ENCODE results near the gene KIRREL3.

KIRREL3 gene

DNA sequence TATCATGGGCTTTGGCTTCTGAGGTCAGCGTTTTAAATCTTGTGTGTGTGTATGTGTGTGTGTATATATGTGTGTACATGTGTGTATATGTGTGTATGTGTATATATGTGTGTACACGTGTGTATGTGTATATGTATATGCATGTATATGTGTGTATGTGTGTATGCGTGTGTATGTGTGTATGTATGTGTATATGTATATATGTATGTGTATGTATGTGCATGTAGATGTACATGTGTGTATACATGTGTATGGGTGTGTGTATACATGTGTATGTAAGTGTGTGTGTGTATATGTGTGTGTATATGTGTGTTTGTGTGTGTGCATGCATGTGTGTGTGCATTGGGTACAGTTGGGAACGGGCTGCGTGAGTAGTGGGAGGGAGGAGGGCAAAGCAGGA is 522.1 kb downstream of the KIRREL3 start:
- no peak for DNase-seq

DNA sequence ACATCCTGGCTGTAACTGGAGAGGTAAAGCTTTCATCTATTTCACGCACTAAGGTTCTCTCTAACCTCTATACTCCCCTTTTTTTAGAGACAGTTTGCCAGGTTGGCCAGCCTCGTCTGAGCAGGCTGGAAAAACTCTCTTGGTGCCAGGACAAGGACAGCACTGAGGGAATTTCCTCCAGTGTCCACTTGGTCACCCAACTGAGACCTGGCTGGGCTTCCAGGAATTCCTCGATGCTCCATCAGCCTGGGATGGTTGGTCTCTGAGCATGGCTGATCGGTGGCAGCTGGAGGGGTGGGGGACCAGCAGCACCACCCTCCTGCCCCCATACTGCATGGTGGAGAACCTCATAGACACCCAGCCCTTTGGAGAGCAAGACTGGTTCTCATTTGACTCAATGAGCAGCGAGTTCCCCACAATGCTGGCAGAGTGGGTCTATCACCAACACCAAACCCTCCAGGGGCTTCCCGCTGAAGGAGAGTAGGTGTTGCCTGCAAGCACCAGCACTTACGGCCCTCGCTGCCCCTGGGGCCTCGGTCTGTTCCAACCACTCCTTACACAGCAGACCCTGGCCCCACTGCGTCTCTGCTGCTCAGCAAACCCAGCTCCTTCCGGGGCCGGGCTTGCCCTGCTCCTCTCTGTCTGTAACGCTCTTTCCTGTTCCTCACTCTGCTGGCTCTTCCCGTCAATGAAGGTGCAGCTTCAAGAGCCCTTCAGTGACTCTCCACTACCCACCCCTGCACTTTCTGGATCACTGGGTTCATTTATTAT is 522.9 kb downstream of the KIRREL3 start:
- DNase-seq, result no peak

DNA sequence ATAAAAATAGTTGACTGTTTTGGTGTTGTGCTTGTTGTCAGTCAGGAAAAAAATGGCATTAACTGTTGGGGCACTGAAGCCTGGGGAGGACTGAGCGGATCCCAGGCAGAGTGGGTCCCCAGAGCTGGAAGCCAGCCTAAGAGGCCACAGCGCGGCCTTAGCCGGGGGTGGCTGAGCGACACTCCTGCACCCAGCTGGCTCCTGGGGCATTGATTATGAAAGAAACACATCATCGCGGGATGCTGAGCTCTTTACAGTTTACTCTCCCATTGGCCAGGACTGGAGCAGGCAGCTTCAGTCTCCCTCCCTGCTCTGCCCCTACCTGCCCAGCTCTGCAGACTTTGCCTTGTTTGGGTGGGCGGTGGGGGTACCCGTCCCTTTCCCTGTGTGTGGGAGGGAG is 523.6 kb downstream of the KIRREL3 start:
- DNase-seq, result no peak

DNA sequence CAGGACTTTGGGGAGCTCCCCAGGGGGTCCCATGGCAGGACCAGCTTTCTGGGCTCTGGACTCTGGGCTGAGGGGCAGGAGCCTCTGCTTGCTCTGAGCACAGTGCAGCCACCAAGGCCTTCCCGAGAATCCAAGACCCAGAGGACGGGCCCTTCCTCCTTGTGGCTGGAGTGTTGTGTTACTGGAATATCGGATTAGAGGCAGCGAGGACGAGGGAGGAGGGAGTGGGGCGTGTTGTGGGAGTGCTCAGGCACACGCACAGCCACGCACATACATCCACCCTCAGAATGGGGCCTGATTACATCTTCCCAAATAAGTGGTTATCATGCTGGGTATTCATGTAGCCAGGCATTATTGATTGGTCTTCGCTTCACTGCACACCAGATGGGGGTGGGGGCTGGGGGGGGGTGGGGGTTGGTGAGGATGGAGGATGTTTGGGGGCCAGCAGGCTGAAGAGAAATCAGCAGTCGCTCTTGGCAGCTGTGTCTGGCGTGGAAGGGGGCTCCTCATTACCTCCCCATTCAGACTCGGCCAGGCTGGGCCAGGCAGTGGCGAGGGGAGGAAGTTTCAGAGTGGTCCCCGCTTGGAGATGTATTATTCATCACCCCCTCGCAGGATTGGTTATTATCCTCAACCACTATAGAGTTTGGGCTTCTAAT is 524.2 kb downstream of the KIRREL3 start:
- DNase-seq, result peak; percentile 1

DNA sequence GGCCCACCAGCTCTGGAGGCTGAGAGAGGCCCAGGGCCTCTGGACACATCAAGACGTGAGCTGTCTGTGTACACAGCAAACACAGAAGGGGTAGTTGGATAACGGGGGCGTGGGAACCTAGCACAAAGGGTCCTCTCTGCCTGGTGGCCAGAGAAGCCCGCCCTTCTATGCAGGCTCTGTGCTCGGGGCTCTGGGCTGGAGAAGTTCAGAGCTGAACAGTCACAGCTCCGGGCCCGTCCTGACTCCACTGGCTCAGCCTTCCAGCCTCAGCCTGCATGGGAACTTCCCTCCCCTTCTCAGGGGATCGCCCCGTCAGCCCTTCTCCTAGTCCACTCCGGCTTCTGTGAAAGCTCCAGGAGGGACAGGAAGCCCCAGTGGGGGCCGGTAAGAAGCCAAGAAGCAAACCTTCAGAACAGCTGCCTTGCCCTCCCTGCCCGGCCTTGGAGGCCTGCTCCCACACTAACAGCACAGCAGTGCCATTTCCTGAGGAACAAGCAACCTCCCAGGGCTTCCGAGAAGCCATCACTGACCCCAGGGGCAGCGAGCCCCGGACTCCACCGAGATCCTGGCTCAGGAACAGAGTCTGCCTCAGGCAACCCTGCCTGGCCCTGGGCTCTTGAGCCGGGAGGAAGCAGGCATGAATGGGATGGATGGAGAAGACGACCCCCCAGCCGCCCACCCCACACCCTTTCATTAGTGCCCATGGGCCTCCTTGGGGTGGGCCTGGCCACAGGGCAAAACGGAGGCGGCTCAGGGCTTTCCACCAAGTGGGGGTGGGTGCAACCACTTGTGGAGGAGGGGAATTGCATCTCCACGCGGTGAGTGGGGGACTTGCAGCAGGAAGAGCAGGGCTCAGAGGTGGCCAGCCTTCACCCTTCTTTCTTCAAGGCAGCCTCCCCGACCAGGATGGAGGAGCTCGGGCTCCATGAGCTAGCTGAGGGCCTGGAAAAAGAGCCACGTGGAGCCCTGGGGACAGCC is 525.3 kb downstream of the KIRREL3 start:
- DNase-seq, result no peak

DNA sequence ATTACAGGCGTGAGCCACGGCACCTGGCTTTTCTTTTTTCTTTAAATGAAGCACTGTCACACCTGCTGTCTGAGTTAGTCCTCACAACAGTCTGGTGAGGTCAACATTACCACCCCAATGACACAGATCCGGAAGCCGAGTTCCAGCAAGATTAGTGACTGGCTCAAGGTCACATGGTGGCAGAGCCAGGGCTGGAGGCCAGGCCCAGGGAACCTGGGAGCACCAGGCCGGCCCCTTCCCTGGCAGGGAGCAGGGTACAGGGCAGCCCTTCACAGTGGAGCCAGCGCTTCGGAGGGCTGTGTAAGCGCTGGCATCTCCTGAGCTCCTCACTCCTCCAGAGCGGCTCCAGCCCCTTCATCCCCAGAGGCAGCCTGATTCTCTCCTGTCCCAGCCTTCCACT is 526.4 kb downstream of the KIRREL3 start:
- DNase-seq, result no peak

DNA sequence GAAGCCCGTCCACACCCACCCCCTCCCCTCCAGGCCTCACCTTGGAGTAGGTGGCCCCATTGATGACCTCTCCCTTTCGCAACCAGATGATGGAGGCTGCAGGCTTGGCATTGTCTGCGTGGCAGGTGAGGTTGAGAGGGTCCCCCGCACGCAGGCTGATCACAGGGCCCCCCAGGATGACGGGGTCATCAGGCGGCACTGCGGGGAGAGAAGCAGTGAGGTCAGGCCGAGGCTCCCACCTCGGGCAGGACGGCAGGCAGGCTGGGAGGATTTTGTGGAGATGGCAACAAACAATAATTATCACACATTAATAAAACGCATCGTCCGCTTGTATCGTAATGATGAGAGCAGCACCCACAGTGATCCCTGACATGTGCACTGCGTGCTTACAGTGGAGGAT is 527.3 kb downstream of the KIRREL3 start:
- DNase-seq, result no peak

DNA sequence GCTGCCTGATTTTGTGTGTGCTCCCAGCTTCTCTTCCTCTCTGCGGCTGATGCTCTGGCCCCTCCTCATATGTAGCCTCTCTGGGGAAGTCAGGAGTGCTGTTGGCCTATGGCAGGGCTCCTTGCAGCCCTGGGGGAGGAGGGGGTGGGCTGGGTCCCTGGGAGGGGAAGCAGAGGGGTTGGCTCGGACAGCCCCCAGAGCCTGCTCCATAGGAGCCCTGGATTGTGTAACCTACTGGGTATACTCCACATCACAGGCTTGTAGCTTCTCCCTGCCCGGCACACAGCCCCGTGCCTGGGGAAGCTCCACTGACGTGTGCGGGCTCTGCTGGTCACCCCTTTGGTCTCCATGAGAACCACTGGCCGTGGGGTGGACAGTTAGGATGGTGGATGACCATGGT is 531.3 kb downstream of the KIRREL3 start:
- DNase-seq, result no peak

DNA sequence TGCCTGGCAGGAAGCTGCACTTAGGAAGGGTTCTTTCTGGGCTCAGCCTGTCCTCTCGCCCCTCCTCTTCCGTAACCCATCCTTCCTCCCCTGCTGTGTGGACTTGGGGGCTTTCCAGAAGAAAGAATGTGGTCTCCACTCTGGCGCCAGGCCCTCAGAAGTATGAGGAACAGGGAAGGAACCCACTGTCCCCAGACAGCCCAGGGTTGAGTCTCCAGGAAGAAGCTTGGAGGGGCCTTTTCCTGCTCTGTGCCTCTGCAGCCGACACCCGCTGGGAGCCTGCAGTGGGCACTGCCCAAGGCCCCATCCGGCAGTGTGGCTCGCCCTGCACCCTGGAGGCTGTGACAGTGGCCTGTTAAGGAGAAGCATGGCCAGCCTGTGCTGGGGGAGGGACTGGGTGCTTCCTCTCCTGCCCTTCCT is 532.5 kb downstream of the KIRREL3 start:
- DNase-seq, result no peak

DNA sequence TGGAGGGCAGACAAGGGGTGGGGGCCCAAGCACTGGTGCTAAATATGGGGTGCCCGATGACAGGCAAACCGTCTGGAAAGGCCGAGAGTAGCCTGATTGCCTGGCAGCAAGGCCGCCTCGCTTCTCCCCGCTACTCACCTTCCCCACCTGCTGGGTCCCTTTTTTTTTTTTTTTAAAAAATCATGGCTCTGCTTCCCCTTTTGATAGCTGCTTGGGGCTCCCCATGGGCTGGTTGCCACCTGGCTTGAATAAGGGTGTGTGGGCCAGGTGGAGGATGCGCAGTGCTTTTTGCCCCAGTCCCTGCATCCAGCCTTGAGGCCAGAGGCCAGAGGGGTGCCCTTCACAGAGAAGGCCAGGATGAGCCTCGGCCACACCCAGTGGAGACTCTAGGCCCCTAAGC is 533.1 kb downstream of the KIRREL3 start:
- no peak for DNase-seq

DNA sequence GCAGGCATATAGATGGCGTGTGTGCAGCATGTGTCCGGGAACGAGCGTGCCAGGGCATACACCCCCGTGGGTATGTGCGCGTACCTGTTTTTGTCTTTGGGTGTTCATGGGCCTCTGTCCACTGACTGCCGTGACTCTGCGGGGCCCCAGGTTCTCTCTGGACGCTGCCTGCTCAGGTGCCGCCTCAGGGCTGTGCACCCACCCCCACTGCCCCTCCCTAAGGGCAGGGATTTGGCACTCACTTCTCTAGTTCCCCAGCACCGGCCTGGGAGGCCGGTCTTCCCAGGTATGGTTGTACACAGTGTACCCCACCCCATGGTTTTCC is 533.6 kb downstream of the KIRREL3 start:
- DNase-seq, result no peak

DNA sequence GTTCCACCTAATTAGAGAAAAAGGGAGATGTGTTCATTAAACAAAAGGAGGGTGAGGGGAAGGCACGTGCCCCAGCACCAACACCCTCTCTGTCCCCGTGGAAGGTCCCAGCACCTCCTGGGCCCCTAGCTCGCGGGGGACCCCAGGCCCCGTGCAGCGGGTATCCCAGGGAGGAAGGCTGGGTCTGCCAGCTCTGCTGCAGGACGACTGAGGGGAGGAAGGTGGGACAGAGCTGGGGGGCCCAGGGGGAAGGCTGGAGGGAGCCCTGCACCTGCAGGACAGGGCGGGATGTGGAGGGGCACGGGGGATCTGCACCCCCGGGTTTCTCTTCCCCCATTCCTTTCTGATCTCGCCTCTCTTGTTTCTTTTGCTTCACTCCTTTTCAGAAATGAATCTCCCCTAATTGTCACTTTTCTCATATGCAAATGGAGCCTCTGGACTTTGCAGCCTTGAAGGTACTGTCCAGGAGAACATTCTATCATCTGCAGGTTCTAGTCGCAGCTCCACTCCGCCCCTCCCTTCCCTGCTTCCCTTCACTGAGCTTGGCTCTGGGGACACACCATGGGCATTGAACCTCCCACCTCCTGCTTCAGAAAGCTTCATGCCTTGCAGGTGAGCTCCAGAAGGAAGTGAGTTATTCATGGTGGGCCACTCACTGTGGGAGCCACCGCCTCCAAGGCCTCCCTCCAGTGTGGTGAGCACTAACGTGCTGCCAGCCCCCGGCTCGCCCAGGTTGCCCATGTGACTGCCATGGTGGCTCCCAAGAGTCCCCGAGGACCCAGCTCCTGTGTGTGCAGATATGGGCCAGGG is 534.1 kb downstream of the KIRREL3 start:
- DNase-seq, result no peak

DNA sequence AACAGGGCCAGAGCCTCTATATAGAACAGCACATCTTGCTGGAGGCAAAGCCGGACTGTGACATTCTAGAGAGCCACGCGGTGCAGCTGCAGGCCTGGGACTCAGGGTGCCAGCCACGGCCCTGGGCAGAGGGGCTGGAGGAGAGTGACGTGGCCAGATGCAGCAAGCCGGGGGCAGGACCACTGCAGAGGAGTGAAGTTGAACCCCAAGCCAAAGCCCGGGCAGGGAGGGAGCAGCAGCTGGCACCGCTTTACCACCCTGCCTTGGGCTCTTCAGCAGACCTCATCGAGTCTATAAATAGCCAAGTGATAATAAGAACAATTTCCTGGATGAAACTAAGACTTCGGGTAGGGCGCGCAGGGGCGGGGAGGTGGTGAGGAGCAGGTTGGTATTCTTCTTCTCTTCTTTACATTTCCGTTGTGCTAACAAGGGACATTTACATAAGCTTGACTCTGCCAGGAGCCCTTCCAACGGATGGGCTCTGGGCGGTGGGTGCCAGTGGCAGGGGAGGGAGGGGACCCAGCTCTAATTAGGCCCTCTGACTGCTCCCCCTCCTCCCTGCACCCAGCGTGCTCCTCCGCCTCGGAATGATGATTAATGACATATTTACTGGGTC is 534.9 kb downstream of the KIRREL3 start:
- peak; percentile 18 for DNase-seq

DNA sequence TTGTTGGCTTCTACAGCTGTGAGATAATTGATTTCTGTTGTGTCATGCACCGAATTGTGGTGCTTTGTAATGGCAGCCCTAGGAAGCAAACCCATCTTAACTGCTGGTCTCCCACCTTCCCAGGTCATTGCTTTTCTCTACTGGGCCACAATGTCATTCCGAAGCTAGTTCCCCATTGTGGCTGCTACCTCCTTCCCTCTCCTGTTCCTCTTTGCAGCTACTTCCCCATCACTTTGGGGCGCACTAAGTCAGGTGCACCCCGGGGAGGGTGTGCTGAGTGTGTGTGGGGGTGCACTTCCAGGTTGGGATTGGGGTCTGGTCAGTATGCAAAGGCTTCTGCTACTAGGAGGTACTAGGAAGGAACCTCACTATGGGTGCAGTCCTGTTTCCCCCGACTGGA is 535.8 kb downstream of the KIRREL3 start:
- no peak for DNase-seq

DNA sequence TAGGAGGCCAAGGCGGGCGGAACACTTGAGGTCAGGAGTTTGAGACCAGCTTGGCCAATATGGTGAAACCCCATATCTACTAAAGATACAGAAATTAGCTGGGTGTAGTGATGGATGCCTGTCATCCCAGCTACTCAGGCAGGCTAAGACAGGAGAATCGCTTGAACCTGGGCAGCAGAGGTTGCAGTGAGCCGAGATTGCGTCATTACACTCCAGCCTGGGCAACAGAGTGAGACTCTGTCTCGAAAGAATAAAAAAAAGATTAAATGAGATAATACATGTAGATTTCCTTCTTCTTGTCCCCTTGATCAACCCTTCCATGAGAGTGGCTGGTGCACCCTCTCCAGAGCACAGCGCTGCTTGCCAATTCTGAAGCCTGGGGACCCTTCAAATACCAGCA is 538.1 kb downstream of the KIRREL3 start:
- DNase-seq, result no peak

DNA sequence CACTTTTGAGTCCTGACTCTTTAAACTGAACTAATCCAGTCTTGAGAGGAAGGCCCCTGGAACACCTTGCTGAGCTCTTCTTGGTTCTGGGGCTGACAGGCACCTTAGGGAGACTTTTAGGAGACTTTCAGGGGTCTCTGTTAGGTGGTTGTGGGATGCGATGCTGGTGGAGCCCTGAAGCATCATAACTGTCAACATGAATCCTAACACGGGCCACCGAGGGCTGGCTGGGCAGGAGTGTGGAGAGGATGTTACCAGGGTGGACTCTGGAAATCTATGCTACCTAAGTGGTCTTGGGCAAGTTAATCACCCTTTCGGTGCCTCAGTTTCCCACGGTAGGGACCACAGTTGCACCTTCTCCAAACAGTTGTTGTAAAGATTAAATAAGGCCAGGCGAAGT is 538.6 kb downstream of the KIRREL3 start:
- no peak for DNase-seq

DNA sequence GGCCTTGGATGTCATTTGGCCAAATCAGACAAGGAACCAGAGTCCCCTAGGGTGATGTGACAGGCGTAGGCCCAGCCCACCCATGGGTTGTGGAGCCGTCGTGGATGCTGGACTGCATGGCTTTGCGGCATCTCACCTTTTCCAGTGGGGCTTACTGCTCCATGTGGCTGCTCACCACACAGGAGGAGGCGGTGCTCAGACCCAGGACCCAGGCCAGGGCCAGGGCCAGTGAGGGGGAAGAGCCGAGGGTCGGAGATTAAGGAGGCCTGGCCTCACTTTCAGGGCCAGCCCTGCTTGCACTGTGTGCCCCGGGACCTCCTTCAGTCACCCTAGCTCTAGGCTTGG is 539.5 kb downstream of the KIRREL3 start:
- DNase-seq, result no peak

DNA sequence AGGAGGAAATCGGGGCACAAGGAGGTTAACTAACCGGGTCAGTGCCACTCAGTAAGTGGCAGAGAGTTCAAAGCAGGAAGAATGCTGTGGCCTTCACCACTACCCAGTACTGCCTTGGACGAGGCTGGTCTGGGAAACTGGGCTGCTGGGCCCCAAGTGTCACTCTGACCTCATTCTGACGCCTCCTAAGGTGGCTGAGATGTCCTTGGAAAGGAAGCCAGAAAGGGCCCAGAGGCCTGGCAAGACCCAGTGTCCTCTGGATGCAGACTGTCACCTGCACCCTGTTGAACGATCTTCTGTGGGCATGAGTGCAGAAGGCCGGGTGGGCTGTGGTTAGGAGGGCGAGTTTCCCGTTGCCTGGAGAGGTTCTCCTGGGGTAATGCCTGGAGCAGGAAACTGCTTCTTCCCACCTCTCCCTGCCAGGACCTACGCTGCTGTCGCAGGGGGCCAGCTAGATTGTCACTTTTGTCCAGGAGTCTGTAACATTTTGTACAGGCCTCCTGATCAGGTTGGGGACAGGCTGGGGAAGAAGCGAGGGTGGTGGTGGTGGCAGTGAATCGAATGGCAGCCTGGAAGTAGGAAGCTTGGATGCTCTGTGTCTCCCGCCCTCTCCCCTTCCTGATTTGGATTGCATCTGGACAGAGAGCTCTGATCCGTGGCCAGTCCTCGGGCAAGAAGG is 540.0 kb downstream of the KIRREL3 start:
- DNase-seq, result no peak

DNA sequence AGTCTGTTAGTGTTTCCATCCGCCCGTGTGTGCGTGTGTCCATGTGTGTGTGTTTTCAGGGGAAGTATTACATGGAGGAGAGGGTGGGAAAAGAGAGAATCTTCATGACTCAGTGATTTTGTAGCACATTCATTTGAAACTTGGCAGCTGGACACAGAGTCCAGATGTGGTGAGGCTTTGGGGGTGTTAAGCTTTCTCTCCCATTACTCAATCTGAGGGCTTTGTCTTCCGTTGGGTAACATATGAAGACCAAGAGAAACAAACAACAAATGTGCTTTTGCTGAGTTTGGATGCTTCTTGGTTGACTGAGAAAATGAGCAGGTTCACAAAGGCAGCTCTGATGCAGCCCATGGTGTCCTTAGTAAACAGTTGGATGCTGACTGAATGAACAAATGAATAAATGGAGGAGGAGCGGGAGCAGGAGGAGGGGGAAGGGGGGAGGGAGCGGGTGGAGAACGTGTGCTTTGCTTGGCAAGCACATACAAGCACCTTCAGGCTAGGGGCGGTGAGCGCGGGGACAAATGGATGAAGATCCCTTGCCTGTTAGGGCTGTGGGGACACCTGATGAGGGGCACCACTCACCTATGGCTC is 540.8 kb downstream of the KIRREL3 start:
- no peak for DNase-seq

DNA sequence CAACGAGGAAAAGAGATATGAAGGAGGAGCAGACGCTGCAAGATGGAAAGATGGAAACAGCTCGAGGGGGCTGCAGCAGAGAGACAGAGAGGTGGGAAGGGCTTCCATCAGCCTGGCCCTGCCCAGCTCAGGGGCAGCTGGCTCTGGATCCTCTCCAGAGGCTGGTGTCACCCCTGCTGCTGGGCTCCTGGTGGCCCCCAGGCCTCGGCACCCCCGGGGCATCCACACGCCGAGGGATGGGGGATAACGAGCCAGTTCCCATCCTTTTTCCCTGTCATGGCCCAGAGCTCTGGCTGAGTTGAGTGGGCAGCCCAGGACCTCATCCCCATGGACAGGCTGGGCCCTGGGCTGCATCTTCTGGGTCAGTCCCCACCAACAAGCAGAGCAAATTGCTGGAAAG is 542.8 kb downstream of the KIRREL3 start:
- no peak for DNase-seq

DNA sequence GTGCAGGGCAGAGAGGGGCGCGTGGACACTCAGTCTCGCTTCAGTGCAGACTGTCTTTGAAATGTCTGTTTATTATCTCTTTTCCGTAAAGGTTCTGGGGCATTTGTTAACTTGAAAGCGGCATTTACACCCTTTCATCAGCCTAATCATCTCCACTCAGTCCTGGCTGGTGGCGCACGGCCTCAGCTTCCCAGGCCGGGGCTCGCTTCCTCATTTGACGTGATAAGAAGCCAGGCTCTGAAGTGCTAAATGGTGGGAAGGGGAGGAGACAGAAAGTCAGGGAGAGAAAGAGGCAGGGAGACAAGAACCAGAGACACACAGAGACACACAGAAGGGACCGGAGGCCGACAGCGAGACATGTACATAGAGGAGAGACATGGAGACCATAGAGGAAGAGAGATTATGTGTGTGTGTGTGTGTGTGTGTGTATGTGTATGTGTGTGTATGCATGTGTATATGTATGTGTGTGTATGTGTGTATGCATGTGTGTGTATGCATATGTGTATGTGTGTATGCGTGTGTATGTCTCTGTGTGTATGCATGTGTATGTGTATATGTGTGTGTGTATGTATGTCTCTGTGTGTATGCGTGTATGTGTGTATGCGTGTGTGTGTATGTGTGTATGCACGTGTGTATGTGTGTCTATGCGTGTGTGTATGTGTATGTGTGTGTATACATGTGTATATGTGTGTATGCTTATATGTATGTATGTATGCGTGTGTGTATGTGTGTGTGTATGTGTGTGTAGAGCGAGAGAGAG is 543.6 kb downstream of the KIRREL3 start:
- DNase-seq, result no peak

Measured in NCI-H524 treated with DMSO at 0.1 percent for 48 hours (cell line).